Head of caudate nucleus (tissue), 42 donors: ENCODE data around the gene SEC63.
"Not testable (repeated sequence)": the region's sequence is repeated elsewhere in the genome, so short reads cannot be mapped to it uniquely, and the experiment has no call there.

Experiments
- DNase-seq, 42 donors: peaks; one replicate each; pipeline versions ENCODE4 v3.0.0 to v3.0.0-alpha.2; 2020 to 2021; ENCODE audit warnings: mixed read lengths in 7 of 42
- intact Hi-C: fragments of 100-400 bp; cut with DNase I; formaldehyde crosslinking; loops from one replicate; pipeline ENCODE4 v1.15.0; 2022

Gene SEC63

GRCh38 chr6:107941199-107941598 lies 16.8 kb downstream of the SEC63 start:
- intact Hi-C loops = no loop called here
- no peak for DNase-seq

- DNase-seq, intact Hi-C loops: not testable (repeated sequence)
Observed at GRCh38 chr6:107936910-107937292, 21.1 kb downstream of the SEC63 start.

- intact Hi-C loops = no loop called here
- DNase-seq = no peak
Observed at GRCh38 chr6:107936162-107936909, 21.7 kb downstream of the SEC63 start.

GRCh38 chr6:107934229-107934628 lies 23.8 kb downstream of the SEC63 start:
- intact Hi-C loops, DNase-seq: not testable (repeated sequence)

- no peak for DNase-seq
- intact Hi-C loops = no loop called here
Observed at GRCh38 chr6:107932580-107932979, 25.4 kb downstream of the SEC63 start.

GRCh38 chr6:107931894-107932293 lies 26.1 kb downstream of the SEC63 start:
- intact Hi-C loops = no loop called here

GRCh38 chr6:107928984-107929383 lies 29.0 kb downstream of the SEC63 start:
- intact Hi-C loops = no loop called here

More at GRCh38 chr6:107931894-107932293, 26.1 kb downstream of the SEC63 start:
- DNase-seq = no peak

GRCh38 chr6:107926697-107927544 lies 31.1 kb downstream of the SEC63 start:
- intact Hi-C loops, DNase-seq: not testable (repeated sequence)

More at GRCh38 chr6:107928984-107929383, 29.0 kb downstream of the SEC63 start:
- DNase-seq = no peak

- intact Hi-C loops = no loop called here
- DNase-seq = no peak
Observed at GRCh38 chr6:107917451-107918375, 40.3 kb downstream of the SEC63 start.

GRCh38 chr6:107916961-107917360 lies 41.0 kb downstream of the SEC63 start:
- intact Hi-C loops, DNase-seq: not testable (repeated sequence)

GRCh38 chr6:107911692-107912091 lies 46.3 kb downstream of the SEC63 start:
- intact Hi-C loops = no loop called here

GRCh38 chr6:107894809-107895396 lies 63.1 kb downstream of the SEC63 start:
- intact Hi-C loops = no loop called here
- no peak for DNase-seq

More at GRCh38 chr6:107911692-107912091, 46.3 kb downstream of the SEC63 start:
- no peak for DNase-seq

- DNase-seq, intact Hi-C loops: not testable (repeated sequence)
Observed at GRCh38 chr6:107890431-107890830, 67.6 kb downstream of the SEC63 start.

- DNase-seq, intact Hi-C loops: not testable (repeated sequence)
Observed at GRCh38 chr6:107885950-107886349, 72.1 kb downstream of the SEC63 start.

GRCh38 chr6:107879941-107880340 lies 78.1 kb downstream of the SEC63 start:
- intact Hi-C loops = no loop called here
- no peak for DNase-seq

- intact Hi-C loops = no loop called here
- no peak for DNase-seq
Observed at GRCh38 chr6:107877968-107878367, 80.0 kb downstream of the SEC63 start.

- no peak for DNase-seq
- intact Hi-C loops = no loop called here
Observed at GRCh38 chr6:107871976-107872375, 86.0 kb downstream of the SEC63 start.

GRCh38 chr6:107871512-107871911 lies 86.5 kb downstream of the SEC63 start:
- intact Hi-C loops, DNase-seq: not testable (repeated sequence)

- intact Hi-C loops = no loop called here
- DNase-seq = no peak
Observed at GRCh38 chr6:107871016-107871415, 87.0 kb downstream of the SEC63 start.
